ENCODE measurements around the gene ALDH1L1. TPM values are rescaled to one million over a fixed set of nuclear protein-coding genes. Genes with fewer than 3 reads are reported as not detected.
"Not testable (repeated sequence)": the region's sequence is repeated elsewhere in the genome, so short reads cannot be mapped to it uniquely, and the experiment has no call there.

Gene ALDH1L1
- total RNA-seq, 1 donor from 2014 or later = 5.0 TPM

- Mint-ChIP-seq H3K4me1 (ENCODE audit: unreplicated experiment) (no peaks in the 10 kb centered on the region), H3K27ac (no peak overlapping the region), H3K36me3 (peaks cover 12% of the 10 kb centered on the region), H3K9me3 (peaks cover 8% of the 10 kb centered on the region), H3K4me3 (no peak overlapping the region), H3K27me3 (no peaks in the 10 kb centered on the region)
- DNase-seq (ENCODE audit: extremely low spot score, unreplicated experiment) = no peak
- no peak for TF ChIP-seq CTCF (conservative IDR thresholded peaks at IDR 0.05)
Observed at GRCh38 chr3:126078866-126079265, 101.5 kb downstream of the ALDH1L1 start.

GRCh38 chr3:126077754-126078153, 102.6 kb downstream of the ALDH1L1 start:
- H3K4me3 Mint-ChIP-seq = no peak overlapping the region
- no peaks in the 10 kb centered on the region for H3K27me3 Mint-ChIP-seq
- H3K9me3 Mint-ChIP-seq = peaks cover 8% of the 10 kb centered on the region
- no peak for TF ChIP-seq CTCF (conservative IDR thresholded peaks at IDR 0.05)
- H3K36me3 Mint-ChIP-seq = peaks cover 18% of the 10 kb centered on the region
- no peak overlapping the region for H3K27ac Mint-ChIP-seq
- H3K4me1 Mint-ChIP-seq (ENCODE audit: unreplicated experiment) = no peaks in the 10 kb centered on the region
- DNase-seq (ENCODE audit: extremely low spot score, unreplicated experiment) = no peak

- Mint-ChIP-seq H3K36me3 (peaks cover 24% of the 10 kb centered on the region), H3K27me3 (no peaks in the 10 kb centered on the region), H3K27ac (no peak overlapping the region), H3K9me3 (peaks cover 7% of the 10 kb centered on the region), H3K4me1 (ENCODE audit: unreplicated experiment) (no peaks in the 10 kb centered on the region), H3K4me3 (no peak overlapping the region)
- DNase-seq (ENCODE audit: extremely low spot score, unreplicated experiment) = no peak
- no peak for TF ChIP-seq CTCF (conservative IDR thresholded peaks at IDR 0.05)
Observed at GRCh38 chr3:126076140-126076539, 104.2 kb downstream of the ALDH1L1 start.

- Mint-ChIP-seq H3K27ac (no peak overlapping the region), H3K9me3 (peaks cover 4% of the 10 kb centered on the region), H3K27me3 (no peaks in the 10 kb centered on the region), H3K4me3 (no peak overlapping the region), H3K4me1 (ENCODE audit: unreplicated experiment) (no peaks in the 10 kb centered on the region), H3K36me3 (peaks cover 33% of the 10 kb centered on the region)
- no peak for DNase-seq (ENCODE audit: extremely low spot score, unreplicated experiment)
- TF ChIP-seq CTCF (conservative IDR thresholded peaks at IDR 0.05) = no peak
Observed at GRCh38 chr3:126070146-126070545, 110.2 kb downstream of the ALDH1L1 start.

GRCh38 chr3:126067959-126068358, 112.4 kb downstream of the ALDH1L1 start:
- no peak overlapping the region for H3K27ac Mint-ChIP-seq
- H3K9me3 Mint-ChIP-seq = no peaks in the 10 kb centered on the region
- H3K4me1 Mint-ChIP-seq (ENCODE audit: unreplicated experiment) = no peaks in the 10 kb centered on the region
- no peak for TF ChIP-seq CTCF (conservative IDR thresholded peaks at IDR 0.05)
- no peak for DNase-seq (ENCODE audit: extremely low spot score, unreplicated experiment)
- no peaks in the 10 kb centered on the region for H3K27me3 Mint-ChIP-seq
- H3K4me3 Mint-ChIP-seq = no peak overlapping the region
- H3K36me3 Mint-ChIP-seq = peaks cover 29% of the 10 kb centered on the region

- H3K27me3 Mint-ChIP-seq; DNase-seq (ENCODE audit: extremely low spot score, unreplicated experiment); H3K4me3 Mint-ChIP-seq; H3K4me1 Mint-ChIP-seq (ENCODE audit: unreplicated experiment); H3K9me3 Mint-ChIP-seq; H3K27ac Mint-ChIP-seq: not testable (repeated sequence)
- peaks cover 20% of the 10 kb centered on the region for H3K36me3 Mint-ChIP-seq
Observed at GRCh38 chr3:126066676-126067075, 113.7 kb downstream of the ALDH1L1 start.

Measured in type B pancreatic cell (in vitro differentiated cells).